Naive thymus-derived CD4-positive, alpha-beta T cell (primary cell): Measurements from ENCODE around the gene CAMTA1. TPM values are rescaled to one million over a fixed set of nuclear protein-coding genes. Genes with fewer than 3 reads are reported as not detected.

Experiments
- ATAC-seq: fragments of 150-1000 bp; cut with Tn5 transposase; 2 replicates; pipeline ENCODE4 v1.10.0; 2021; ENCODE audit warnings: mild to moderate bottlenecking, moderate library complexity
- CTCF ChIA-PET: fragments of 350-600 bp; sonication (Branson Sonifier 250); formaldehyde crosslinking; loops from one replicate; lab custom pipeline; 2021; ENCODE audit warnings: antibody characterized with exemption; lab: Charles Lee
- POLR2A ChIA-PET: fragments of 350-600 bp; sonication (Branson Sonifier 250); formaldehyde crosslinking; loops from one replicate; lab custom pipeline; 2021; ENCODE audit warnings: antibody characterized with exemption, inconsistent platforms; lab: Charles Lee
- DNase-seq, 9 donors: peaks; one replicate each; pipeline versions ENCODE4 v3.0.0 to v3.0.0-alpha.2; 2020 to 2022; ENCODE audit warnings: mixed read lengths in 1 of 9
- H3K27ac ChIP-seq: one replicate; pipeline ENCODE4 v1.7.0; 2013; ENCODE audit warnings: mild to moderate bottlenecking, low read depth, low read length, moderate library complexity
- H3K27me3 ChIP-seq, 2 donors: one replicate each; pipeline ENCODE4 v1.7.0; 2013; ENCODE audit warnings: low read length in 2 of 2, mild to moderate bottlenecking in 2 of 2, moderate library complexity in 2 of 2; ENCODE audit not compliant: control insufficient read depth in 2 of 2, insufficient read depth in 2 of 2
- H3K36me3 ChIP-seq, 3 experiments: 1 replicate in 2 of 3; 2 replicates in 1 of 3; pipeline ENCODE4 v1.7.0; 2013; ENCODE audit warnings: low read length in 3 of 3, mild to moderate bottlenecking in 3 of 3, moderate library complexity in 1 of 3; ENCODE audit not compliant: insufficient read depth in 3 of 3, control insufficient read depth in 2 of 3
- H3K4me1 ChIP-seq, 2 donors: one replicate each; pipeline ENCODE4 v1.7.0; 2013; ENCODE audit warnings: low read length in 2 of 2, mild to moderate bottlenecking in 2 of 2, moderate library complexity in 1 of 2; ENCODE audit not compliant: control insufficient read depth in 2 of 2, insufficient read depth in 2 of 2
- H3K4me3 ChIP-seq: 2 replicates; pipeline ENCODE4 v1.7.0; 2013; ENCODE audit warnings: mild to moderate bottlenecking, low read length
- H3K9me3 ChIP-seq, 3 experiments: 1 replicate in 2 of 3; 2 replicates in 1 of 3; pipeline ENCODE4 v1.7.0; 2013; ENCODE audit warnings: low read length in 3 of 3; ENCODE audit not compliant: control insufficient read depth in 2 of 3
- H3K27ac Mint-ChIP-seq, 9 donors: one replicate each; pipeline ENCODE4 v1.8.0; 2020 to 2022; ENCODE audit warnings: mixed read lengths in 9 of 9, mild to moderate bottlenecking in 8 of 9, moderate library complexity in 5 of 9, inconsistent platforms in 2 of 9
- H3K27me3 Mint-ChIP-seq, 5 donors: one replicate each; pipeline ENCODE4 v1.8.0; 2021 to 2022; ENCODE audit warnings: mixed read lengths in 5 of 5, mild to moderate bottlenecking in 1 of 5
- H3K36me3 Mint-ChIP-seq, 5 donors: one replicate each; pipeline ENCODE4 v1.8.0; 2020 to 2022; ENCODE audit warnings: mixed read lengths in 5 of 5, mild to moderate bottlenecking in 3 of 5, inconsistent platforms in 1 of 5
- H3K4me1 Mint-ChIP-seq, 7 donors: one replicate each; pipeline ENCODE4 v1.8.0; 2020 to 2022; ENCODE audit warnings: mixed read lengths in 7 of 7, mild to moderate bottlenecking in 3 of 7, inconsistent platforms in 1 of 7
- H3K4me3 Mint-ChIP-seq, 10 donors: one replicate each; pipeline ENCODE4 v1.8.0; 2020 to 2022; ENCODE audit warnings: mild to moderate bottlenecking in 10 of 10, mixed read lengths in 10 of 10, moderate library complexity in 6 of 10, inconsistent platforms in 2 of 10
- H3K9me3 Mint-ChIP-seq, 11 donors: one replicate each; pipeline ENCODE4 v1.8.0; 2020 to 2022; ENCODE audit warnings: mixed read lengths in 11 of 11, mild to moderate bottlenecking in 4 of 11, inconsistent platforms in 1 of 11, moderate library complexity in 1 of 11
- intact Hi-C, 2 donors: fragments of 100-400 bp; cut with micrococcal nuclease; formaldehyde crosslinking; loops; one replicate each; pipeline ENCODE4 v1.15.1; 2023
- polyA plus RNA-seq, 2 donors: library from polyadenylated mRNA; unstranded; fragments of 300-500 nt; fragmentation: Illumina TruSeq; gene quantifications; one replicate each; pipeline ENCODE4 v1.2.3, GENCODE V29; 2021
- total RNA-seq, 6 experiments: library from RNA in 5 of 6; stranded (reverse) in 5 of 6; gene quantifications; 1 replicate in 5 of 6; 2 replicates in 1 of 6; pipeline ENCODE4 v1.2.3 and lab custom pipeline; 2021 to 2026

Gene CAMTA1
- total and polyA plus RNA-seq, 7 experiments from 2014 or later = 38.1 to 68.6 (median 42.6) TPM

- Histone ChIP-seq H3K27me3 (no peaks in the 10 kb centered on the region), H3K27ac (no peak overlapping the region), H3K9me3 (no peaks in the 10 kb centered on the region), H3K4me1 (peaks cover 0 to 4% of the 10 kb centered on the region in 2 donors), H3K36me3 (no peaks in the 10 kb centered on the region), H3K4me3 (no peak overlapping the region)
- DNase-seq (no peak), ATAC-seq (no peak)
- Mint-ChIP-seq H3K9me3 (no peaks in the 10 kb centered on the region), H3K4me3 (peak overlapping the region in 7 of 10 donors; percentile 17 to 88 (median 63)), H3K4me1 (peaks cover 5 to 27% (median 19%) of the 10 kb centered on the region in 7 donors), H3K27me3 (peaks cover 11 to 47% (median 31%) of the 10 kb centered on the region in 5 donors), H3K36me3 (no peaks in the 10 kb centered on the region), H3K27ac (no peak overlapping the region)
- POLR2A ChIA-PET = no interaction called here
- intact Hi-C loops = no loop called here
- CTCF ChIA-PET = no interaction called here
These were observed 176.0 kb downstream of the CAMTA1 start for GRCh38 chr1:6961289-6961688.

- peak; percentile 44 for ATAC-seq
- Mint-ChIP-seq H3K27ac (no peak overlapping the region), H3K9me3 (no peaks in the 10 kb centered on the region), H3K36me3 (no peaks in the 10 kb centered on the region), H3K4me3 (peak overlapping the region; percentile 42 to 88 (median 68)), H3K4me1 (peaks cover 5 to 27% (median 19%) of the 10 kb centered on the region in 7 donors), H3K27me3 (peaks cover 11 to 47% (median 33%) of the 10 kb centered on the region in 5 donors)
- no peak for DNase-seq
- ChIA-PET CTCF (no interaction called here), POLR2A (no interaction called here)
- H3K4me1 ChIP-seq = peaks cover 0 to 4% of the 10 kb centered on the region in 2 donors
- no peaks in the 10 kb centered on the region for H3K36me3 ChIP-seq
- intact Hi-C loops = no loop called here
- no peaks in the 10 kb centered on the region for H3K27me3 ChIP-seq
- no peak overlapping the region for H3K27ac ChIP-seq
- H3K9me3 ChIP-seq = no peaks in the 10 kb centered on the region
- H3K4me3 ChIP-seq = no peak overlapping the region
These were observed 176.7 kb downstream of the CAMTA1 start for GRCh38 chr1:6961905-6962477.

- H3K36me3 Mint-ChIP-seq = no peaks in the 10 kb centered on the region
- peaks cover 5 to 30% (median 19%) of the 10 kb centered on the region in 7 donors for H3K4me1 Mint-ChIP-seq
- H3K4me3 Mint-ChIP-seq = peak overlapping the region; percentile 25 to 88 (median 68)
- ATAC-seq = peak; percentile 58
- CTCF ChIA-PET = no interaction called here
- H3K27me3 Mint-ChIP-seq = peaks cover 11 to 49% (median 35%) of the 10 kb centered on the region in 5 donors
- H3K4me1 ChIP-seq = peaks cover 0 to 5% of the 10 kb centered on the region in 2 donors
- no peaks in the 10 kb centered on the region for H3K27me3 ChIP-seq
- H3K27ac ChIP-seq = no peak overlapping the region
- POLR2A ChIA-PET = no interaction called here
- H3K4me3 ChIP-seq = no peak overlapping the region
- peak overlapping the region in 3 of 9 donors; percentile 21 to 77 (median 46) for H3K27ac Mint-ChIP-seq
- no peaks in the 10 kb centered on the region for H3K9me3 ChIP-seq
- intact Hi-C loops = no loop called here
- no peaks in the 10 kb centered on the region for H3K9me3 Mint-ChIP-seq
- peak in 8 of 9 donors; percentile 5 to 45 (median 30) for DNase-seq
- H3K36me3 ChIP-seq = no peaks in the 10 kb centered on the region
These were observed 177.3 kb downstream of the CAMTA1 start for GRCh38 chr1:6962478-6962995.

DNA sequence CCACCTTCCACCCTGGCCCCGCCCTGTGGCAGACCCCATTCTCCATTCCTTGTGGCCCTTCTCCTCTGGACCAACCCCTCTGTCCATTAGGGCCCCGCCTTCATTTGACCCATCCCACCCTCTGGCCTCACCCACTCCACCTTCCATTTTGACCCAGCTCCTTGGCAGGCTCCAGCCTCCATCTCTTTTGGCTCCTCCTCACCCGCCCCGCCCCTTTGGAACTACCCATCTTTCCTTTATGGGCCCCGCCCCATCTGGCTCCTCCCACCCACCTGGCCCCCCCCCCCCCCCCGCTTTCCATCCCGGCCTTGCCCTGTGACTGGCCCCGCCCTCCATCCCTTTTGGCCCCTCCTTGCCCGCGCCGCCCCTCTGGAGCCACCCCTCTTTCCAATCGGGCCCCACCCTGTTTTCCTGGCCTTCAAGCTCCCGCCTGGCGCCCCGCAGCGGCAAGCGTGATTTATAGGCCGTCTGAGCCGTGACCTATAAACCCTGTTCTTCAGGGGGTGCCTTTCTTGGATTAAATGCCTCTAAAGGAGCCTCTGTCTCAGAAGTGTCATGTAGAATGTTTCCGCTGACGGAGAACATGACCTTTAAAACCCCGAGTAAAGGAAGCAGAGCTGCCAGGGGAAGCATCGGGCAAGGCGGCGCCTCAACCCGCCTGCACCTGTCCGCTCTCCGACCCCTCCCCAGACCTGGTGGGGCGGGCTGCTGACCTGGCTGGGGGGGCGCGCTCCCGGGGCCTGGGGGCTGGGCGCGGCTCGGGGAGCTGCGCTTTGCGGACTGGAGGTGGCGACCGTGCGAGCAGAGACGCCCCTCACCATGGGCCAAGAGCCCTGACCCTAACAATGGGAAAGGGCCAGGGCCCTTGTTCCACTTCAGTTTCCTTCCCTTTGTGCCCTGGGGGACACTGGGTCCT, 178.0 kb downstream of the CAMTA1 start:
- CTCF ChIA-PET = no interaction called here
- intact Hi-C loops = no loop called here

DNA sequence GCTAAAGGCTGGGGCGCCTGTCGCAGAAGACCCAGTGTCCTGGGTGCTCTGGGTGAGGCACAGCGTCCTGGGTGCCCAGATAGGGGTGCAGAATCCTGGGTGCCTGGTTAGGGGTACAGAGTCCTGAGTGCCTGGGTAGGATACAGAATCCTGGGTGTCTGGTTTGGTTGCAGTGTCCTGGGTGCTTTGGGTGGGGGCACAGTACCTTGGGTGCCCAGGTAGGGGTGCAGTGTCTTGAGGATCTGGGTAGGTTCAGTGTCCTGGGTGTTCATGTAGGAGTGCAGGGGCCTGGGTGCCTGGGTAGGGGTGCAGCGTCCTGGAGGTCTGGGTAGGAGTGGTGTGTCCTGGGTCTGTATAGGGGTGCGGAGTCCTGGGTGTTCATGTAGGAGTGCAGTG, 178.7 kb downstream of the CAMTA1 start:
- intact Hi-C loops = no loop called here
- Mint-ChIP-seq H3K27ac (peak overlapping the region in 5 of 9 donors; percentile 39 to 80 (median 65)), H3K27me3 (peaks cover 18 to 62% (median 49%) of the 10 kb centered on the region in 5 donors)

More for the DNA sequence above, 178.0 kb downstream of the CAMTA1 start:
- Histone ChIP-seq H3K4me3 (no peak overlapping the region), H3K36me3 (no peaks in the 10 kb centered on the region), H3K9me3 (no peaks in the 10 kb centered on the region), H3K4me1 (peaks cover 0 to 12% of the 10 kb centered on the region in 2 donors), H3K27me3 (no peaks in the 10 kb centered on the region), H3K27ac (peak overlapping the region; percentile 46)
- Mint-ChIP-seq H3K4me1 (peaks cover 10 to 37% (median 23%) of the 10 kb centered on the region in 7 donors), H3K27ac (peak overlapping the region in 7 of 9 donors; percentile 56 to 88 (median 71)), H3K36me3 (no peaks in the 10 kb centered on the region), H3K27me3 (peaks cover 13 to 56% (median 42%) of the 10 kb centered on the region in 5 donors), H3K4me3 (peak overlapping the region; percentile 67 to 88 (median 82)), H3K9me3 (no peaks in the 10 kb centered on the region)
- POLR2A ChIA-PET = no interaction called here
- ATAC-seq = peak; percentile 49
- peak in 8 of 9 donors; percentile 18 to 70 (median 45) for DNase-seq

GRCh38 chr1:6965083-6965934, 180.1 kb downstream of the CAMTA1 start:
- Mint-ChIP-seq H3K4me1 (peaks cover 21 to 50% (median 35%) of the 10 kb centered on the region in 7 donors), H3K27ac (peak overlapping the region in 2 of 9 donors; percentile 14 to 56), H3K27me3 (peaks cover 21 to 60% (median 49%) of the 10 kb centered on the region in 5 donors), H3K4me3 (no peak overlapping the region), H3K36me3 (no peaks in the 10 kb centered on the region), H3K9me3 (no peaks in the 10 kb centered on the region)
- H3K4me1 ChIP-seq = peaks cover 0 to 25% of the 10 kb centered on the region in 2 donors
- no peak overlapping the region for H3K27ac ChIP-seq
- DNase-seq = no peak
- H3K9me3 ChIP-seq = no peaks in the 10 kb centered on the region
- no peak for ATAC-seq
- ChIA-PET CTCF (no interaction called here), POLR2A (no interaction called here)
- intact Hi-C loops = no loop called here
- no peaks in the 10 kb centered on the region for H3K27me3 ChIP-seq
- H3K36me3 ChIP-seq = no peaks in the 10 kb centered on the region
- no peak overlapping the region for H3K4me3 ChIP-seq

More for the DNA sequence above, 178.7 kb downstream of the CAMTA1 start:
- Mint-ChIP-seq H3K36me3 (no peaks in the 10 kb centered on the region), H3K4me1 (peaks cover 17 to 44% (median 29%) of the 10 kb centered on the region in 7 donors), H3K4me3 (peak overlapping the region; percentile 36 to 88 (median 56)), H3K9me3 (no peaks in the 10 kb centered on the region)
- ATAC-seq = no peak
- H3K4me3 ChIP-seq = no peak overlapping the region
- no peak for DNase-seq
- no peaks in the 10 kb centered on the region for H3K9me3 ChIP-seq
- H3K27ac ChIP-seq = peak overlapping the region; percentile 46
- no peaks in the 10 kb centered on the region for H3K36me3 ChIP-seq
- CTCF ChIA-PET = no interaction called here
- POLR2A ChIA-PET = no interaction called here
- H3K4me1 ChIP-seq = peaks cover 0 to 18% of the 10 kb centered on the region in 2 donors
- no peaks in the 10 kb centered on the region for H3K27me3 ChIP-seq
